B cell (primary cell): ENCODE data around the gene RPH3AL.

Source experiments
- EZH2 ChIP-seq: IDR thresholded peaks from 2 replicates; pipeline ENCODE4 v1.6.1; 2012; ENCODE audit warnings: borderline replicate concordance, low read depth, mild to moderate bottlenecking, moderate library complexity, low read length; ENCODE audit not compliant: insufficient read depth, poor library complexity, severe bottlenecking
- TF ChIP-seq, protein P1 (sequence below): fragments of 200-600 bp; IDR thresholded peaks from one replicate; pipeline ENCODE4 v1.8.0; 2022; ENCODE audit warnings: antibody characterized with exemption, mild to moderate bottlenecking

DNA sequence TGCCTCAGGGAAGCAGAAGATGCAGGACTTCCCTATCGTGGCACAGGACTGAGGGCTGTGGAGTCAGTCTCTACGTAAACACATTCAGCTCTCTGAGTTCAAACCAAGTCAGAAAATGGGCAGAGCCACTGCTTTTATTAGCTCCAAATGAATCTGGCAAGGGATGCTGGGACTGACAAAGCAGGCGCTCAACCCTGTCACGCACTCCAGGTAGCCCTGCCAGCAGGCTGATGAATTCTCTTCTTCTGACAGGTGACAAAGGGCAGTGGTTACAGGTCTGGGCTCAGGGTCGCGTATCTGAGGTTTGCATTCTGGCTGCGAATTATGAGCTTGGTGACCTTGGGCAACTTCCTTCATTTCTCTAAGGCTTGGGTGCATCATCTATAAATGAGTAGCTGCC lies 9.4 kb downstream of the RPH3AL start:
- TF ChIP-seq, protein P1, sequence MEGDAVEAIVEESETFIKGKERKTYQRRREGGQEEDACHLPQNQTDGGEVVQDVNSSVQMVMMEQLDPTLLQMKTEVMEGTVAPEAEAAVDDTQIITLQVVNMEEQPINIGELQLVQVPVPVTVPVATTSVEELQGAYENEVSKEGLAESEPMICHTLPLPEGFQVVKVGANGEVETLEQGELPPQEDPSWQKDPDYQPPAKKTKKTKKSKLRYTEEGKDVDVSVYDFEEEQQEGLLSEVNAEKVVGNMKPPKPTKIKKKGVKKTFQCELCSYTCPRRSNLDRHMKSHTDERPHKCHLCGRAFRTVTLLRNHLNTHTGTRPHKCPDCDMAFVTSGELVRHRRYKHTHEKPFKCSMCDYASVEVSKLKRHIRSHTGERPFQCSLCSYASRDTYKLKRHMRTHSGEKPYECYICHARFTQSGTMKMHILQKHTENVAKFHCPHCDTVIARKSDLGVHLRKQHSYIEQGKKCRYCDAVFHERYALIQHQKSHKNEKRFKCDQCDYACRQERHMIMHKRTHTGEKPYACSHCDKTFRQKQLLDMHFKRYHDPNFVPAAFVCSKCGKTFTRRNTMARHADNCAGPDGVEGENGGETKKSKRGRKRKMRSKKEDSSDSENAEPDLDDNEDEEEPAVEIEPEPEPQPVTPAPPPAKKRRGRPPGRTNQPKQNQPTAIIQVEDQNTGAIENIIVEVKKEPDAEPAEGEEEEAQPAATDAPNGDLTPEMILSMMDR = no peak
- no peak for TF ChIP-seq EZH2
